BLaER1 treated with 17β-estradiol and CSF1 and Interleukin-3, amounts not matched to agents 10 nM and 100 nM (cell line): ENCODE measurements around the gene GHDC.
"Not testable (repeated sequence)": the region's sequence is repeated elsewhere in the genome, so short reads cannot be mapped to it uniquely, and the experiment has no call there.

Experiments used
- H3K27ac ChIP-seq, 11 experiments: shearing (Covaris generic); formaldehyde crosslinking; 2 replicates each; pipeline ENCODE4 v1.8.1; 2022
- H3K27me3 ChIP-seq, 11 experiments: shearing (Covaris generic); formaldehyde crosslinking; 2 replicates each; pipeline ENCODE4 v1.8.1; 2022
- H3K36me3 ChIP-seq, 11 experiments: shearing (Covaris generic); formaldehyde crosslinking; 2 replicates each; pipeline ENCODE4 v1.8.1; 2022
- H3K4me1 ChIP-seq, 10 experiments: shearing (Covaris generic); formaldehyde crosslinking; 2 replicates each; pipeline ENCODE4 v1.8.1; 2022
- H3K4me2 ChIP-seq, 11 experiments: shearing (Covaris generic); formaldehyde crosslinking; 2 replicates each; pipeline ENCODE4 v1.8.1; 2022
- H3K4me3 ChIP-seq, 10 experiments: shearing (Covaris generic); formaldehyde crosslinking; 2 replicates each; pipeline ENCODE4 v1.8.1; 2022
- H3K9ac ChIP-seq, 11 experiments: shearing (Covaris generic); formaldehyde crosslinking; 2 replicates each; pipeline ENCODE4 v1.8.1; 2022
- H3K9me3 ChIP-seq, 11 experiments: shearing (Covaris generic); formaldehyde crosslinking; replicated peaks in 1 of 11; 2 replicates each; pipeline ENCODE4 v1.8.1; 2022
- H4K20me1 ChIP-seq, 11 experiments: shearing (Covaris generic); formaldehyde crosslinking; 2 replicates each; pipeline ENCODE4 v1.8.1; 2022
- Cebpa-rat ChIP-seq, 11 experiments: shearing (Covaris generic); IDR thresholded peaks; 2 replicates each; pipeline ENCODE4 v1.8.1; 2022

GHDC gene

GRCh38 chr17:42189651-42189965 lies 4.7 kb downstream of the GHDC start:
- Histone ChIP-seq H3K4me1 (peaks cover 49 to 78% (median 64%) of the 10 kb centered on the region in 10 experiments), H3K27me3 (peaks cover 0 to 8% (median 0%) of the 10 kb centered on the region in 11 experiments; a peak in 3 of 22 replicates), H3K4me2 (peak overlapping the region in 9 of 11 experiments; percentile 8 to 48 (median 37); a peak in 13 of 22 replicates), H3K9me3 (no peaks in the 10 kb centered on the region), H3K9ac (peak overlapping the region in 3 of 11 experiments; percentile 22 to 51 (median 25); a peak in 2 of 22 replicates), H3K4me3 (no peak overlapping the region), H3K36me3 (peaks cover 0 to 13% (median 0%) of the 10 kb centered on the region in 11 experiments; a peak in 3 of 22 replicates), H4K20me1 (no peaks in the 10 kb centered on the region), H3K27ac (peak overlapping the region in 1 of 11 experiments; percentile 17; a peak in 1 of 22 replicates)
- TF ChIP-seq Cebpa-rat (IDR thresholded peaks at IDR 0.05), result no peak

- Histone ChIP-seq H3K9ac (0 out of 22 replicates have a peak overlapping the region, but pooled peaks of 1 of the 11 experiments have one; percentile 25), H3K4me3 (no peak overlapping the region), H3K36me3 (peaks cover 0 to 13% (median 0%) of the 10 kb centered on the region in 11 experiments; a peak in 3 of 22 replicates), H4K20me1 (no peaks in the 10 kb centered on the region), H3K27ac (no peak overlapping the region), H3K27me3 (peaks cover 0 to 9% (median 0%) of the 10 kb centered on the region in 11 experiments; a peak in 3 of 22 replicates), H3K9me3 (no peaks in the 10 kb centered on the region), H3K4me1 (peaks cover 51 to 79% (median 67%) of the 10 kb centered on the region in 10 experiments), H3K4me2 (peak overlapping the region in 9 of 11 experiments; percentile 8 to 48 (median 37); a peak in 12 of 22 replicates)
- TF ChIP-seq Cebpa-rat (IDR thresholded peaks at IDR 0.05), result no peak
Observed at GRCh38 chr17:42188749-42189650, 5.3 kb downstream of the GHDC start.

DNA sequence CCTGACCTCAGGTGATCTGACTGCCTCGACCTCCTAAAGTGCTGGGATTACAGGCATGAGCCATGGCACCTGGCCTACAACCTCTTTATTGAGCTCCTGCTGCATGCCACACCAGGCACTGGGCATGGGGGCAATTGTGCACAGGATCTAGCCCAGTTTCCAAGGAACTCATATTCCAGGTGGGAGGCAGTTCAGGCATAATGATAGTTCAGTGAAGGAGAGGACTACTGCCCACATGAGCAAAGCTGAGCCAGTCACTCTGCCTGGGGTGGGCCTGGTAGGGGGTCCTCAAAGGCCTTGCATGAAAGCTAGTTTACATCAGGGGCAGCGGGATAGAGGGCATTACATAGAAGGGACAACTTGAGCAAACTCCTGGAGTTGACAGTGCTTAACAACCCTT lies 6.5 kb downstream of the GHDC start:
- Histone ChIP-seq H4K20me1 (no peaks in the 10 kb centered on the region), H3K4me3 (no peak overlapping the region), H3K9me3 (no peaks in the 10 kb centered on the region), H3K4me2 (no peak overlapping the region), H3K27me3 (peaks cover 0 to 17% (median 5%) of the 10 kb centered on the region in 11 experiments; a peak in 14 of 22 replicates), H3K36me3 (peaks cover 0 to 13% (median 0%) of the 10 kb centered on the region in 11 experiments; a peak in 3 of 22 replicates), H3K4me1 (peaks cover 51 to 79% (median 67%) of the 10 kb centered on the region in 10 experiments), H3K27ac (no peak overlapping the region), H3K9ac (no peak overlapping the region)
- TF ChIP-seq Cebpa-rat (IDR thresholded peaks at IDR 0.05), result no peak

- not testable (repeated sequence) for H3K9ac ChIP-seq, H3K36me3 ChIP-seq, H3K4me3 ChIP-seq, H4K20me1 ChIP-seq, H3K27ac ChIP-seq, H3K9me3 ChIP-seq
- Histone ChIP-seq H3K4me2 (peak overlapping the region in 8 of 11 experiments; percentile 20 to 96 (median 85); a peak in 13 of 22 replicates), H3K4me1 (peaks cover 54 to 80% (median 69%) of the 10 kb centered on the region in 10 experiments), H3K27me3 (peaks cover 11 to 34% (median 21%) of the 10 kb centered on the region in 11 experiments)
Observed at GRCh38 chr17:42186191-42186590, 8.1 kb downstream of the GHDC start.

DNA sequence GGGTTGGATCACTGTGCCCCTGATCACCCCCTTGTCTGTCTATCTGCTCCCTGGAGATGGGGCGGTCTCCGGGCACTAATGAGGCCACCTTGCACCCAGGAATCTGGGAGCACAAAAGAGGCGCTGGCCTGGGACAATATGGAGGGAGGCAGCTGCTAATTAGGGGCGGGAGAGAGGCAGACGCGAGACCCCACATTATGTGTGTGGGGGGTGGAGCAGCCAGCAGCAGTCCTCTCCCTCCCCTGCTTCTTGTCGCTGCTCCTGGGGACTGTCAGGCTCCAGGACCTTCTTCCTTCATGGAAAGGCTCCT lies 8.7 kb downstream of the GHDC start:
- Histone ChIP-seq H3K4me3 (no peak overlapping the region; a peak in 1 of 20 replicates), H3K36me3 (peaks cover 0 to 3% (median 0%) of the 10 kb centered on the region in 11 experiments; a peak in 1 of 22 replicates), H3K27ac (0 out of 22 replicates have a peak overlapping the region, but pooled peaks of 1 of the 11 experiments have one; percentile 54), H4K20me1 (peaks cover 0 to 4% (median 0%) of the 10 kb centered on the region in 11 experiments; a peak in 3 of 22 replicates), H3K4me1 (peaks cover 54 to 85% (median 68%) of the 10 kb centered on the region in 10 experiments), H3K27me3 (peaks cover 17 to 40% (median 28%) of the 10 kb centered on the region in 11 experiments), H3K4me2 (peak overlapping the region in 6 of 11 experiments; percentile 20 to 96 (median 90); a peak in 10 of 22 replicates), H3K9ac (no peak overlapping the region; a peak in 1 of 22 replicates), H3K9me3 (peaks cover 0 to 12% (median 3%) of the 10 kb centered on the region in 11 experiments; a peak in 5 of 22 replicates)
- no peak for TF ChIP-seq Cebpa-rat (IDR thresholded peaks at IDR 0.05)

GRCh38 chr17:42184713-42185620 lies 9.3 kb downstream of the GHDC start, which contains the start of gene HCRT:
TSS of gene HCRT (minus strand) at chr17:42185452. CDS start at chr17:42185365, 87 bp downstream.
- Histone ChIP-seq H3K27ac (peak within 1 kb of the TSS in 9 of 11 experiments; percentile 27 to 77 (median 50); a peak in 13 of 22 replicates), H3K9me3 (peaks cover 0 to 17% (median 3%) of the 10 kb centered on the region in 11 experiments; a peak in 5 of 22 replicates), H3K9ac (peak within 1 kb of the TSS; percentile 40 to 80 (median 74); a peak in 20 of 22 replicates), H4K20me1 (peaks cover 0 to 8% (median 0%) of the 10 kb centered on the region in 11 experiments; a peak in 4 of 22 replicates), H3K36me3 (no peaks in the 10 kb centered on the region; a peak in 1 of 22 replicates), H3K4me1 (peaks cover 52 to 82% (median 68%) of the 10 kb centered on the region in 10 experiments), H3K4me3 (peak within 1 kb of the TSS; percentile 47 to 73 (median 61)), H3K4me2 (peak within 1 kb of the TSS; percentile 82 to 97 (median 92)), H3K27me3 (peaks cover 24 to 46% (median 34%) of the 10 kb centered on the region in 11 experiments)
- TF ChIP-seq Cebpa-rat (IDR thresholded peaks at IDR 0.05), result no peak

GRCh38 chr17:42183741-42184711 lies 10.3 kb downstream of the GHDC start:
- TF ChIP-seq Cebpa-rat (IDR thresholded peaks at IDR 0.05), result no peak
- peak overlapping the region; percentile 56 to 82 (median 75) for H3K9ac ChIP-seq
- peak overlapping the region; percentile 82 to 97 (median 92) for H3K4me2 ChIP-seq

More at GRCh38 chr17:42183741-42184711, 10.3 kb downstream of the GHDC start:
- peaks cover 43 to 81% (median 64%) of the 10 kb centered on the region in 10 experiments for H3K4me1 ChIP-seq
- H3K36me3 ChIP-seq, result no peaks in the 10 kb centered on the region
- peak overlapping the region; percentile 27 to 77 (median 58); a peak in 20 of 22 replicates for H3K27ac ChIP-seq
- H3K27me3 ChIP-seq, result peaks cover 33 to 55% (median 43%) of the 10 kb centered on the region in 11 experiments
- H3K9me3 ChIP-seq, result peaks cover 0 to 17% (median 3%) of the 10 kb centered on the region in 11 experiments; a peak in 5 of 22 replicates
- peak overlapping the region; percentile 47 to 73 (median 61) for H3K4me3 ChIP-seq
- H4K20me1 ChIP-seq, result peaks cover 0 to 8% (median 0%) of the 10 kb centered on the region in 11 experiments; a peak in 6 of 22 replicates
